ENCODE measurements around the gene ZC3H6. TPM values are rescaled to one million over a fixed set of nuclear protein-coding genes. Genes with fewer than 3 reads are reported as not detected.

Gene ZC3H6, protein sequence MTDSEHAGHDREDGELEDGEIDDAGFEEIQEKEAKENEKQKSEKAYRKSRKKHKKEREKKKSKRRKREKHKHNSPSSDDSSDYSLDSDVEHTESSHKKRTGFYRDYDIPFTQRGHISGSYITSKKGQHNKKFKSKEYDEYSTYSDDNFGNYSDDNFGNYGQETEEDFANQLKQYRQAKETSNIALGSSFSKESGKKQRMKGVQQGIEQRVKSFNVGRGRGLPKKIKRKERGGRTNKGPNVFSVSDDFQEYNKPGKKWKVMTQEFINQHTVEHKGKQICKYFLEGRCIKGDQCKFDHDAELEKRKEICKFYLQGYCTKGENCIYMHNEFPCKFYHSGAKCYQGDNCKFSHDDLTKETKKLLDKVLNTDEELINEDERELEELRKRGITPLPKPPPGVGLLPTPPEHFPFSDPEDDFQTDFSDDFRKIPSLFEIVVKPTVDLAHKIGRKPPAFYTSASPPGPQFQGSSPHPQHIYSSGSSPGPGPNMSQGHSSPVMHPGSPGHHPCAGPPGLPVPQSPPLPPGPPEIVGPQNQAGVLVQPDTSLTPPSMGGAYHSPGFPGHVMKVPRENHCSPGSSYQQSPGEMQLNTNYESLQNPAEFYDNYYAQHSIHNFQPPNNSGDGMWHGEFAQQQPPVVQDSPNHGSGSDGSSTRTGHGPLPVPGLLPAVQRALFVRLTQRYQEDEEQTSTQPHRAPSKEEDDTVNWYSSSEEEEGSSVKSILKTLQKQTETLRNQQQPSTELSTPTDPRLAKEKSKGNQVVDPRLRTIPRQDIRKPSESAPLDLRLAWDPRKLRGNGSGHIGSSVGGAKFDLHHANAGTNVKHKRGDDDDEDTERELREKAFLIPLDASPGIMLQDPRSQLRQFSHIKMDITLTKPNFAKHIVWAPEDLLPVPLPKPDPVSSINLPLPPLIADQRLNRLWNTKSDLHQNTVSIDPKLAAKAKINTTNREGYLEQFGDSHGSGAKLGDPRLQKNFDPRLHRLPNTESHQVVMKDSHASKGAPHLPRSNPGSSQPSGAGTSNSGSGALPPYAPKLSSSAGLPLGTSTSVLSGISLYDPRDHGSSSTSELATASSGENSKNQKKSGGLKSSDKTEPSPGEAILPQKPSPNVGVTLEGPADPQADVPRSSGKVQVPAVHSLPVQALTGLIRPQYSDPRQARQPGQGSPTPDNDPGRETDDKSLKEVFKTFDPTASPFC
- 4.8 TPM for total RNA-seq

DNA sequence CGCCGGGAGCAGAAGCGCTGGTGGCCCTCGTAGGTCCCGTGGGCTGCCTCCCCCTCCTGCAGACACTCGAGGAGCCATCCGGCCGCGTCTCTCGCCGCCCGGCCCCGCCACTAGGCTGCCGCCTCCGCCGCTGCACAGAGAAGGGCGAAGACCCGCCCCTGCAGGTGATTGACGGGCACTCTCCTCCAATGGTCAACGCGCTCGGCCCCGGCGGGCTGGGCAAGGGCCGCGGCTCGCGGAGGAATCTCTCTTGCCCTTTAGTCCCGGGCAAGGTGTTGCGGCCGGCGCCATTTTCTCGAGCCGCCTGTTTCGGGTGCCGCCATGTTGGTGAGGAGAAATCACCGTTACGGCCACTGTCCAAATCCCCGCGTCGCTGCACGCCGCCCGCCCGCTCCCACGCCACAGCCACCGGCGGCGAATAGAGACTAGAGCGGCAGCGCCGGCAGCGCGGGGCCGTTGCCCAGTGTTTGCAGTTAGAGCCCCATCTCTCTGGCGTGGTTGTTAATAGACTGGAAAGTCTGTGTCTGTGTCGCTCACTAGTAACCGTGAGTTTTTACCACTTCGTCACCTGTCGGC lies at the start of gene ZC3H6:
Gene ZC3H6 (plus strand): TSS at position 287 of the 576 bp plus-strand sequence. CDS start 398 bp downstream, outside the sequence.
- DNase-seq (ENCODE audit: low read depth in 2 of 3, low spot score in 2 of 3) = peak; percentile 96 to 98 (median 98)

DNA sequence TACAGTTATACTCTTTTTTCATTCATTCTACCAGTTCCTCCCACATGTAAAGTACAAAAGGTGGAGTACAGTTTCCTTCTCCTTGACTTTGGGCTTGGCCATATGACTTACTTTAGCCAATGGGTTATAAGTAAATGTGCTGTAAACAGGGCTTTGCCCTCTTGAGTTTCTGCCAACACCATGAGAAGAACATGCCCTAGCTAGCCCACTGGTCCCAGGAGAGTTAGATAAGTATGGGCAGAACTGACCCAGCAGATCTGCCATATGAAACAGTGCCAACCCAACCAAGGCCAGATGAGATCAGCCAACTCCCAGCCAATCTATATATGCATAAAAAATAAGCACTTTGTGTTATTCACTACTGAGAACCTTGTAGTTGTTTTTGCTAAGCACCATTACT lies 46.0 kb upstream of the ZC3H6 start:
- DNase-seq (ENCODE audit: low read depth in 2 of 3, low spot score in 2 of 3) = no peak

DNA sequence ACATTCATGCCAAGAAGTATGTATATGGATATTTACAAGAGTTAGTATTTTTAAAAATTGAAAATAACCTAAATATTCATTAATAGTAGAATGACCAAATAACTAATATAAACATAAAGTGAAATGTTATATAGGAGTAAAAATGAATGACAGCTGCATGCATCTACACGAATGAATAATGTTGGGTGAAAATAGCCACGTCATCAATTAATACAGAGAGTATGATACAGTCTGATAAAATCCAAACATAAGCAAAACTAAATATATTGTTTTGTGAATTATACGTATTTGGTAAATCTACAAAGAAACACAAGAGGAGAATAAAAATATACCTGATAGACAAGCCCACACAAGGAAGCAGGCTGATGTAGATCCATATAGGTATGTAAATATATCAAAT lies 45.0 kb upstream of the ZC3H6 start:
- no peak for DNase-seq (ENCODE audit: low read depth in 2 of 3, low spot score in 2 of 3)

DNA sequence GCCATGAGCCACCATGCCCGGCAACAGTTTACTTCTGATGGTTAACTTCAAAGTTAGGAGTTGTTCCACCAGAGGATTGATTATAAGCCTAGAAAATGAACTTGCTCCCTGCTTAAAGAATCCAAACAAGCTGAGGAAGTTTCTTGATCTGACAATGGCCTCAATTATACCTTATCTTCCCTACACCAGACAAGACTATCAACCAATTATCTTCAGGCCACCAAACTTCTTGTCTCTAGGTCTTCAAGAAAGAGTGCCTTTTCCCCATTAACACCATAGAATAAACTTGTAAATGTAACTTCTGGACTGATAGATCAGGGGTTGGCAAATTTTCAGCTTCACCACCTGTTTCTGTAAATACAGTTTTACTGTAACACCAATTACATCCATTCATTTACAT lies 35.5 kb upstream of the ZC3H6 start:
- no peak for DNase-seq (ENCODE audit: low read depth in 2 of 3, low spot score in 2 of 3)

DNA sequence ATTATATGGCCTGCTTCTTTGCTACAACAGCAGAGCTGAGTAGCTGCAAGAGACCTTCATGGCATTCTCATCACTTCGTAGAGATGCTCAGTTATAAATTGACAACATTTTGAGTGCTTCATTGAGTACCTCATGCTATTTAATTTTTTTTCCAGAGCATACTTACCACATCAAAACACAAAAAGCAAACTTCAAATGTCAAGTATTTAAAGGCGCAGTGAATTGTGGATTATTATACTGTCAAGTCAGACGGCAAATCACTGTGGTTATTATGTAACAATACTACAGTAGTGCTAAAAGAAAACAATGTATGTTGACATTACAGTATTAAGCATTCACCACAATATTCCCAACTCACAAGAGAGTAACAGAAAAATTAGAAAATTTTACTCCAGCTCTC lies 33.0 kb upstream of the ZC3H6 start:
- no peak for DNase-seq (ENCODE audit: low read depth in 2 of 3, low spot score in 2 of 3)

DNA sequence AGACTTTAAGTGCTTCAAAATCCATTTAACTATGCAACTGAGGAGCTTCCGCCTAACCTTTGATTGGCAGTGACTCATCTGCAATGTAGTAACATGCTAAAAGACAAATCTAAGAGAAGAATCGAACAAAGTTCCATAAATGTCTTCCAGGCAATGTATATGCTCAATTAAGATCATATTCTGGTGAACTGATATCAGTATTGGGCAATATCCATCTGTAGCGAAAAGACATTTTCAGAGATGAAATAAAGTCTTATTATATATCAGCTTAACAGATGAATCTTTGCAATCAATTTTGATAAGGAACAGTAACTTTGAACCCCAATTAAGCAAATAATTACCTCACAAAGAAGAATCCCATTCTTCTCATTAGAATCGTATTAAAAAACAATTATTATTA lies 32.2 kb upstream of the ZC3H6 start:
- DNase-seq (ENCODE audit: low read depth in 2 of 3, low spot score in 2 of 3) = no peak

DNA sequence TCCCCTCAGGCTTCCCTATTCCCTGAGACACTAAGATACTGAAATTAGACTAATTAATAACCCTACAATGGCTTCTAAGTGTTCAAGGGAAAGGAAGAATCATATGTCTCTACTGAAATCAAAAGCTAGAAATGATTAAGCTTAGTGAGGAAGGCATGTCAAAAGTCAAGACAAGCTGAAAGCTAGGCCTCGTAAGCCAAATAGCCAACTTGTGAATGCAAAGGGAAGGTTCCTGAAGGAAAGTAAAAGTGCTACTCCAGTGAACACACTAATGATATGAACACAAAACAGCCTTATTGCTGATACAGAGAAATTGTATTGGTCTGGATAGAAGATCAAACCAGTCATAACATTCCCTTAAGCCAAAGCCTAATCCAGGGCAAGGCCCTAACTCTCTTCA lies 30.5 kb upstream of the ZC3H6 start:
- no peak for DNase-seq (ENCODE audit: low read depth in 2 of 3, low spot score in 2 of 3)

DNA sequence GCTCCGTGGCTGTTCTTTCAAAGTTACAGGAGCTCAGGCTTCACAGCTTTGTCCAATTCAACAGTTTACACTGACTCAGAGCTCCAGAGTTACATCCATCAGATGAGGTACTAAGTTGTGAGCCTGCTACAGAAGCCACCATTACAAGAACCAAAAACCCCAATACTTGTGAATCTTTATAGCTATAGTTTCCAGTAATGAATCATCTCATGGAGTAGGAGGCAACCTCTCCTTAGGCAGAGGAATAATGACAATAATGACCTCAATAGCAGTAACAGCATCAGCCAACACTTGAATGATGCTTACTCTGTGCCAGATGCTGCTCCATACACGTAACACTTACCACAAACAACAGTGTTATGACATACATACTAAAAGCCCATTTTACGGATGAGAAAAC lies 24.1 kb upstream of the ZC3H6 start:
- DNase-seq (ENCODE audit: low read depth in 2 of 3, low spot score in 2 of 3) = no peak

DNA sequence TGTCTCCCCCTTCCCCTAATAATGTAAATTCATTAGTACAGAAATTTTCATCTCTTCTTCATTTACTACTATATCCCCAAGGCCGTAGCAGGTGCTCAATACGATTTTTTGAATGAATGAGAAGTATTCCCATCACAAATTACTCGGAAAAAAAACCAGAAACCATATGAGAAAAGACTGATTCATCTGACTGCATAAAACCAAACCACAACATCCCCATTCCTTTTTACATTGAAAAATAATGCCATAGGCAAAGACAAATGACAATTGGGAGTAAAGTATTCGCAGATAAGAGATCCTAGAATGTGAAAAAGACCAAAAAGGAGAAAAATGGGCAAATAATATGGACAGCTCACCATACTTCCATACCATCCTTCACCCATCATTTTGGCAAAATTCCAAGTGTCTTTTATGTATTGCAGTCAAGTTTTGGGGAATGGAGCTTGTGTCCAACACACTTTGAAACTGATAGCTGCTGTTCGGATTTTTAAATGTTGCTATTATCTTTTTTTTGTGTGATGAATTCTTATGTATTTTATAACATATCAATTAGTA lies 22.1 kb upstream of the ZC3H6 start:
- DNase-seq (ENCODE audit: low read depth in 2 of 3, low spot score in 2 of 3) = peak in 2 of 3 donors; percentile 16 to 40

DNA sequence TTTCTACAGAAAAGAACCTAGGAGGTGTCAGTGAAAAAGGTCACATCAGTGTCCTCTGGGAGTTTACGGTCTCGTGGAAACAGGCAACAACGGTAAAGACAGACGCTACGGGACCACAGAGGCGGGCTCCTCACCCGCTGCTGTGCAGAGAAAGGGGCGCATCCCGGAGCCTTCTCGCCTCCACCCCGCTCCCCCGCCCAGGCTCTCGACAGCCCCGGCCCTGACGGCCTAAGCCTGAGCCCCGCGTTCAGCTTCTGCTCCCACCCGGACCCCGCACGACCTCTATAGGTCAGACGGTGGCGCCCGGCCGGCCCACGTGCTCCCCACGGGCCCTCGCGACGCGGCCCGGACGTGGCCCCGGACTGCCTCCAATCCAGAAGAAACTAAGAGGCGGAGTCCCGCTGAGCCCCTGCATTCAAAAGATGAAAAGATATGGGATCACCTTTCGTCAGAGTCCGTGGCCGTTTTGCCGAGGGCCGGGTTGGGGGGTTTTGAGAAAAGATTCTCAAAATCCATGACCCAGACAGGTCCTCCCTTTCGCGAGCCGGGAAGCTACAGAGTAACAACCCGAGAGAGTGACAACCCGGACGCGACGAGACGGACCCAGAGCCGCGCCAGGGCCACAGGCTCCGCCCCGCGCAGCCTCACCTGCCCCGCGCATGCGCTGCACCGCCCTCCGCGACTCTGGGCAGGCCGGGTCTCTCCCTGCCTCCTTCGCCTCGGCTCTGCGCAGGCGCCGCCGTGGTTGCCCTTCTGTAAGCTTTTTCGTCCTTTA lies 20.7 kb upstream of the ZC3H6 start, which contains the start of gene ZC3H8:
Gene ZC3H8 (minus strand): TSS at position 577 of the 775 bp plus-strand sequence. CDS start 61 bp downstream, at position 516.
- peak; percentile 90 to 95 (median 93) for DNase-seq (ENCODE audit: low read depth in 2 of 3, low spot score in 2 of 3)

DNA sequence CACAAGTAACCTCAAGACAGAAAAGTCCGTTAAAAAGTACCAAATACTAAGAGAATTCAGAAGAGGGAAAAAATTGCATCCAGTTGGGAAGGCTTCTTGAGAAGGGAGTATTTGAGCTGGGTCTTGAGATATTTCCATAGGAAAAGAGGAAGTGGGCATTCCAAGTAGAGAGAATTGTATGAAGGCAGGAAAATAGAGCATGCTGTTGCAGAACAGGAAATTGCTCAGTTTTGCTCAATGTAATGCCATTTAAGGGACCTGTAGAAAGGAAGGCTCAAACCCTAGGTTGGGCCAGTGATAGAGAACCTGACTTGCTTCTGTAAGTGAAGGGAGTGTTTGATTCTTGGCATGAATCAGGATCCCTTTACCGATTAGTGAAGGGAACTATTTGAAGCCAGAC lies 19.5 kb upstream of the ZC3H6 start:
- no peak for DNase-seq (ENCODE audit: low read depth in 2 of 3, low spot score in 2 of 3)

DNA sequence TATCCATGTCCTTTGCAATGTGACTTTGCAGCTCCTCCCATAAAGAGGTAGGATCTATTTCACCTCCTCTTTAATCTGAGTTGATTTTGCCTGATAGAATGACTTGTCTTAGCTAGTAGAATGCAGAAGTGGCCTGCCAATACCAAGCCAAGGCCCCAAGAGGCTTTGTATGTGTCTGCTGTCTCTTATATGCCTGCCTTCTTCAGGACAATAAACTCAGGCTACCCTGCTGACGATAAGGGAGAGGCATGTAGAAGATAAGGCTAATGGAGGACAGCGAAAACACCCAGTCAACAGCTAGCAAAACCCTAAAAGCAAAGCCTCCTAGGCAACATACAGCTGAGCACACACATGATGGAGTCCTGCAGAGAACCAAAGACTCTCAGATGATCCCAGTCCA lies 18.7 kb upstream of the ZC3H6 start:
- DNase-seq (ENCODE audit: low read depth in 2 of 3, low spot score in 2 of 3) = no peak

DNA sequence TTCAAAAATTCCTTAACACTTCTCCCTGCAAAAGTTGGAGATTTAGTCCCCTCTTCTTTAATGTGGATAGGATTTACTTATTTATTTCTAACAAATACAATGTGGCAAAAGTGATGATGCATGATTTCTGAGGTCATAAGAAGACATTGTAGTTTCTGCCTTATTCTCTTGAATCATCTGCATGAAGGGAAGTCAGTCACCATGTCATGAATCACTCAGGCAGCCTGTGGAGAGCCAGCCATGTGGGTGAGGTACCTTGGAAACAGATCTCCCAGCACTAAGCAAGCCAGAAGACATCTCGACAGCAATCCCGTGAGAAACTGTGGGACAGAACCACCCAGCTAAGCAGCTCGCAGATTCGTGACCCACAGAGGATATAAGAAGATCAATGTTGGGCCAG lies 17.8 kb upstream of the ZC3H6 start:
- DNase-seq (ENCODE audit: low read depth in 2 of 3, low spot score in 2 of 3) = no peak

DNA sequence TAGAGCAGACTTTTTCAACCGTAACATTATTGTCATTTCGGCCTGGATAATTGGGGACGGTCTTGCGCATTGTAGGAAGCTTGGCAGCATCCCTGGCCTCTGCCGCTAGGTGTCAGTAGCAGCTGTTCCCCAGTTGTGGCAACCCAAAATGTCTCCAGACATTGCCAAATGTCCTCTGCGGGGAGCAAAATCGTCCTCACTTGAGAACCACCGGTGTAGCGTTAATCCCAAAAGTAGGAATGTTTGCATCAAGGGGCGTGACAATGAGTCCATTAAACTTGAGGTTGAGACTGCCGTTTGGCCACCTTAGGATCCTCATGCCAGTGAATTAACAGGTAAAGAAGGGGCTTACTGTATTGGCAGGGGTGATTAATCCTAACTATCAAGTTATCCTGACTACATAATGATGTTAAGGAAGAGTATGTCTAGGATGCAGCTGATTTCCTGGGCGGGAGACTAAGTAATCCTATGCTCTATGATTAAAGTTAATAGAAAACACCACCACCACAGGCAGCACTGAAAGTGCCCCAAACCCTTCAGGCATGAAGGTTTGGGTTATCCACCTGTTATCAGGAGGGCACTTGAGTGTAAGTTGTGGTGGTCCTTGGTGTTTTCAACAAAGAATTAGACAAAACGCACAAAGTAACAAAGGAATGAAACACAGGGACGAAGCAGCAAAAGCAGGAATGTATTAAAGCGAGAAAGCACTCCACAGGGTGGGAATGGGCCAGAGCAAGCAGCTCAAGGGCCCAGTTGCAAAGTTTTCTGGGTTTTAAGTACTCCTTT lies 15.7 kb upstream of the ZC3H6 start:
- DNase-seq (ENCODE audit: low read depth in 2 of 3, low spot score in 2 of 3) = peak; percentile 64 to 88 (median 77)

DNA sequence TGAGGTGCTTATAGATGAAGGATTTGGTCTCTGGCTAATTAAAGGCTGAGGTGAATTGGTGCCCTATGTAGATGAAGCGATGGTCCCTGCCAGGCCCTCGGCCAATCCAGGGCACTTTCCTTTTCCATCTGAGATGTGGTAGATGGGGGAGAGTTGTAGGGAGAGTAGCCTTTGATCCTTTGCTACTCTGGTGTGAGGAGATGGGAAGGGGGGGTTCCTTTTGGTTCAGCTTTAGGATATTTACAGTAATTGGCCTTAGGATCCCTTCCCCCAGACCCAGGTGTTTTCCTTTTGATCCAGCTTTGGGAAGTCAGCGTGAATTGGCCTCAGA lies 15.1 kb upstream of the ZC3H6 start:
- no peak for DNase-seq (ENCODE audit: low read depth in 2 of 3, low spot score in 2 of 3)

DNA sequence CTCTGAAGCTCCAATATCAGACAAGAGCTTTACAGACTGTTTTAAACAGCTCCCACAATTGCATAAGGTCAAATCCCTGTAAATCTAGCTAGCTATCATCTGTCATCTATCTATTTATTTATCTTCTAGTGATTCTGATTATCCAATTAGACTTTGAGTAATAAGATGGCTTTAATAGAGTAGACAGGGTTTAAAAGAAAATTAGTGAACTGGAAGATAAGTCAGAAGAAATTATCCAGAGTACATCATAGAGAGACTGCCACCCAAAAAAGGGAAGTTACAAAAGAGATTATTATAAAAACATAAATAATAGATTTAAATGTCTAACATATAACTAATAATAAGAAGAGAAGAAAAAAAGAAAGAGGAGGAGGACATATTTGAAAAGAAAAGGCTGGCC lies 12.5 kb upstream of the ZC3H6 start:
- DNase-seq (ENCODE audit: low read depth in 2 of 3, low spot score in 2 of 3) = no peak

DNA sequence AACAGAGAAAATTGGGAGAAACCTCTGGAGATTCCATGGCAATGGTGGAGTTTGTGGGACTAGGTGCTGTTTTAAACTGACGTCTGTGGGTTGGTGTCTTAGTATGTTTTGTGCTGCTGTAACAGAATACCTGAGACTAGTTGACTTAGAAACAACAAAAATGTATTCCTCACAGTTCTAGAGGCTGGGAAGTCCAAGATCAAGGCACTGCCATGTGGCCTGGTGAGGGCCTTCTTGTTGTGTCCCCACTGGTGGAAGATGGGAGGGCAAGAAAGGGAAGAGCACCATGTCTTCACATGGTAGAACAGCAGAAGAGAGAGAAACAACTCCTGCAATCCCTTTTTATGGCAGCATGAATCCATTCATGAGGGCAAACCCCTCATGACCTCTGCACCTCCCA lies 6.8 kb upstream of the ZC3H6 start:
- DNase-seq (ENCODE audit: low read depth in 2 of 3, low spot score in 2 of 3) = no peak

DNA sequence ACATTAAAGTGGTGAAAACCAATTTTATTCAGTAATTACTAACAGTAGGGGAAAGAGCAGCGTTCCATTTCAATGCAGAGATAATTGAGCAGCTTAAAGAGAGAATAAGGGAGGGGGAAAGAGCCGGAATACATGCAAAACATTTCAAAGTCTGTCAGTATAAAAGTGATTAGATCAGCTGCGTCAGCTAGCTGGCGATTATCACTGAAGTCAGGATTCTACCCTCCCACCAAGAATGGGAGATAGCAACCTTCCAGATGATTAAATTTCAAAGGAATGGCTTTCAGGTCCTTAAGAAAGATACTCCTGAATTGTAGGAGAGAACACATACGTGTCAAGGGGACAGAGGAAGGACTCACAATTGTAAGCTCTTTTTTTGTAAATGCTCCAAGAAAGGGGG lies 2.7 kb upstream of the ZC3H6 start:
- DNase-seq (ENCODE audit: low read depth in 2 of 3, low spot score in 2 of 3) = no peak

DNA sequence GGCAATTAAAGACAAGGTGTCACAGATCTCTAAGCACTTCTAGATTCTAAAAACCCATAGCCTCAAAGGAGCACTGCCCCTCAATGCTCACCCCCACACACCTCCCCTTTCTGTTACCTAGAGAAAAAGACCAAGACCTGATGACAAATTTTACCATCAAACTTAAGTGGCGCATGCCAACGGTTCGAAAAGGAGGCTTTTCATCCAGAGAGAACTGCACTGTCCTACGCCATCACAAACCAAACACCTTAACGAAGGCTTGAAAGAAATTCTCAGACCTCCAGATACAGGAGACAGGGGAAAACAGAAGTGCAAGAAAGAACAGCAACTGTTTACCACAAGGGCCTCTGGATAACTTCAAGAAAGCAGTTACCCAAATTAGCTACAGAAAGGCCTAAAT lies 2.0 kb upstream of the ZC3H6 start:
- no peak for DNase-seq (ENCODE audit: low read depth in 2 of 3, low spot score in 2 of 3)

Data from hematopoietic multipotent progenitor cell (in vitro differentiated cells).